ENCODE results near the gene UBE2J2. TPM values are rescaled to one million over a fixed set of nuclear protein-coding genes. Genes with fewer than 3 reads are reported as not detected.
A peak's percentile ranks its signal among the peaks of the same experiment; 100 is the strongest.

UBE2J2 gene
- total RNA-seq, 1 experiment from 2014 or later: 182 TPM

GRCh38 chr1:1205769-1206375, 67.8 kb downstream of the UBE2J2 start:
- H3K79me2 ChIP-seq (ENCODE audit: low read length): peaks cover 12% of the 10 kb centered on the region
- H4K20me1 ChIP-seq (ENCODE audit: low read length): no peaks in the 10 kb centered on the region
- H3F3A ChIP-seq (ENCODE audit: low read length, unreplicated experiment): no peaks in the 10 kb centered on the region
- peaks cover 25% of the 10 kb centered on the region for H3K4me1 ChIP-seq (ENCODE audit: insufficient read depth, low read length)
- H2AFZ ChIP-seq (ENCODE audit: low read length): peak overlapping the region; percentile 66
- no peaks in the 10 kb centered on the region for H3K36me3 ChIP-seq (ENCODE audit: low read depth, low read length)
- intact Hi-C loops (cut with micrococcal nuclease): no loop called here
- ChIA-PET POLR2A (ENCODE audit: unreplicated experiment) (no interaction called here), CTCF (no interaction called here)
- H3K9me2 ChIP-seq (replicated peaks; ENCODE audit: low read length): no peaks in the 10 kb centered on the region
- no peaks in the 10 kb centered on the region for H3K9me3 ChIP-seq (ENCODE audit: low read length)
- TF ChIP-seq EZH2 (IDR thresholded peaks at IDR 0.05; ENCODE audit: low read length, unreplicated experiment) (no peak), CTCF (conservative IDR thresholded peaks at IDR 0.05; ENCODE audit: low read depth, low read length) (no peak), EZH2phosphoT487 (IDR thresholded peaks at IDR 0.05; ENCODE audit: borderline replicate concordance, low read length) (no peak)
- no peak overlapping the region for H3K27ac ChIP-seq (ENCODE audit: low read length)
- peak overlapping the region; percentile 93 for H3K4me2 ChIP-seq (ENCODE audit: low read length)
- ATAC-seq (no peak), DNase-seq (no peak)
- H3K9ac ChIP-seq (ENCODE audit: low read length): peak overlapping the region; percentile 63
- H3K27me3 ChIP-seq (ENCODE audit: low read length): no peaks in the 10 kb centered on the region
- BruUV-seq (replicated peaks): no TSS peak
- peak overlapping the region; percentile 68 for H3K4me3 ChIP-seq (ENCODE audit: low read length)

- TF ChIP-seq EZH2 (IDR thresholded peaks at IDR 0.05; ENCODE audit: low read length, unreplicated experiment): no peak
- no peak for TF ChIP-seq EZH2phosphoT487 (IDR thresholded peaks at IDR 0.05; ENCODE audit: borderline replicate concordance, low read length)
- no peak for TF ChIP-seq CTCF (conservative IDR thresholded peaks at IDR 0.05; ENCODE audit: low read depth, low read length)
- intact Hi-C loops (cut with micrococcal nuclease): no loop called here
- H2AFZ ChIP-seq (ENCODE audit: low read length): no peak overlapping the region
- H3K4me1 ChIP-seq (ENCODE audit: insufficient read depth, low read length): peaks cover 25% of the 10 kb centered on the region
- no peaks in the 10 kb centered on the region for H3K36me3 ChIP-seq (ENCODE audit: low read depth, low read length)
- H3K4me3 ChIP-seq (ENCODE audit: low read length): peak overlapping the region; percentile 68
- H4K20me1 ChIP-seq (ENCODE audit: low read length): no peaks in the 10 kb centered on the region
- no peaks in the 10 kb centered on the region for H3F3A ChIP-seq (ENCODE audit: low read length, unreplicated experiment)
- ATAC-seq (no peak), DNase-seq (no peak)
- no peak overlapping the region for H3K27ac ChIP-seq (ENCODE audit: low read length)
- no peaks in the 10 kb centered on the region for H3K9me3 ChIP-seq (ENCODE audit: low read length)
- peak overlapping the region; percentile 93 for H3K4me2 ChIP-seq (ENCODE audit: low read length)
- ChIA-PET POLR2A (ENCODE audit: unreplicated experiment) (no interaction called here), CTCF (no interaction called here)
- no peaks in the 10 kb centered on the region for H3K9me2 ChIP-seq (replicated peaks; ENCODE audit: low read length)
- peaks cover 12% of the 10 kb centered on the region for H3K79me2 ChIP-seq (ENCODE audit: low read length)
- no peaks in the 10 kb centered on the region for H3K27me3 ChIP-seq (ENCODE audit: low read length)
- TSS peak; percentile 35 for BruUV-seq (replicated peaks)
- H3K9ac ChIP-seq (ENCODE audit: low read length): peak overlapping the region; percentile 63
Observed at GRCh38 chr1:1204998-1205768, 68.5 kb downstream of the UBE2J2 start.

- no TSS peak for BruUV-seq (replicated peaks)
- no peaks in the 10 kb centered on the region for H3K9me3 ChIP-seq (ENCODE audit: low read length)
- H3K4me2 ChIP-seq (ENCODE audit: low read length): no peak overlapping the region
- no peak overlapping the region for H3K4me3 ChIP-seq (ENCODE audit: low read length)
- H4K20me1 ChIP-seq (ENCODE audit: low read length): no peaks in the 10 kb centered on the region
- intact Hi-C loops (cut with micrococcal nuclease): no loop called here
- POLR2A ChIA-PET (ENCODE audit: unreplicated experiment): no interaction called here
- no peaks in the 10 kb centered on the region for H3K27me3 ChIP-seq (ENCODE audit: low read length)
- H3K4me1 ChIP-seq (ENCODE audit: insufficient read depth, low read length): peaks cover 25% of the 10 kb centered on the region
- H3K9me2 ChIP-seq (replicated peaks; ENCODE audit: low read length): no peaks in the 10 kb centered on the region
- no peak overlapping the region for H3K27ac ChIP-seq (ENCODE audit: low read length)
- no peak overlapping the region for H3K9ac ChIP-seq (ENCODE audit: low read length)
- peaks cover 12% of the 10 kb centered on the region for H3K79me2 ChIP-seq (ENCODE audit: low read length)
- CTCF ChIA-PET: no interaction called here
- no peaks in the 10 kb centered on the region for H3K36me3 ChIP-seq (ENCODE audit: low read depth, low read length)
- no peaks in the 10 kb centered on the region for H3F3A ChIP-seq (ENCODE audit: low read length, unreplicated experiment)
- no peak for ATAC-seq
- no peak for DNase-seq
- no peak for TF ChIP-seq EZH2phosphoT487 (IDR thresholded peaks at IDR 0.05; ENCODE audit: borderline replicate concordance, low read length)
- TF ChIP-seq CTCF (conservative IDR thresholded peaks at IDR 0.05; ENCODE audit: low read depth, low read length): no peak
- TF ChIP-seq EZH2 (IDR thresholded peaks at IDR 0.05; ENCODE audit: low read length, unreplicated experiment): no peak
- H2AFZ ChIP-seq (ENCODE audit: low read length): no peak overlapping the region
Observed at GRCh38 chr1:1204425-1204920, 69.2 kb downstream of the UBE2J2 start.

All from PC-3 (cell line).